A172 (cell line): ENCODE measurements around the gene EAF2. TPM values are rescaled to one million over a fixed set of nuclear protein-coding genes. Genes with fewer than 3 reads are reported as not detected.
"Not testable (repeated sequence)": the region's sequence is repeated elsewhere in the genome, so short reads cannot be mapped to it uniquely, and the experiment has no call there.

ENCODE experiments used
- DNase-seq: peaks from one replicate; pipeline ENCODE4 v3.0.0-alpha.2; 2015; ENCODE audit warnings: low spot score
- total RNA-seq: library from RNA; depleted of rRNA; stranded (reverse); fragments of >200 nt; shearing (Covaris generic); gene quantifications from 2 replicates; pipeline ENCODE4 v1.2.3, GENCODE V29; 2014; rRNA removed

The EAF2 gene
- 4.5 and 4.7 TPM in 2 replicates for total RNA-seq

GRCh38 chr3:121834671-121835464, at the start of gene EAF2, which contains the start of gene IQCB1:
Gene EAF2, plus strand, starts transcription at chr3:121835209. Its CDS starts 77 bp downstream, at chr3:121835286.
Gene IQCB1, minus strand, starts transcription at chr3:121835060. Its CDS starts 6,100 bp downstream, at chr3:121828960.
- peak; percentile 93 for DNase-seq

- DNase-seq, result no peak
Measured at GRCh38 chr3:121786485-121786884, 48.5 kb upstream of the EAF2 start.

GRCh38 chr3:121793078-121793477, 41.9 kb upstream of the EAF2 start:
- DNase-seq, result no peak

GRCh38 chr3:121794264-121794983, 40.6 kb upstream of the EAF2 start:
- DNase-seq, result no peak

- no peak for DNase-seq
Measured at GRCh38 chr3:121796970-121797369, 38.0 kb upstream of the EAF2 start.

- DNase-seq, result no peak
Measured at GRCh38 chr3:121800906-121801305, 34.1 kb upstream of the EAF2 start.

GRCh38 chr3:121803771-121804320, 31.2 kb upstream of the EAF2 start:
- DNase-seq, result no peak

GRCh38 chr3:121809249-121809648, 25.8 kb upstream of the EAF2 start:
- DNase-seq, result no peak

- DNase-seq, result no peak
Measured at GRCh38 chr3:121817753-121818152, 17.3 kb upstream of the EAF2 start.

GRCh38 chr3:121818578-121818977, 16.4 kb upstream of the EAF2 start:
- DNase-seq, result no peak

- no peak for DNase-seq
Measured at GRCh38 chr3:121819236-121819635, 15.8 kb upstream of the EAF2 start.

GRCh38 chr3:121821421-121822199, 13.4 kb upstream of the EAF2 start:
- no peak for DNase-seq

- no peak for DNase-seq
Measured at GRCh38 chr3:121822973-121823372, 12.0 kb upstream of the EAF2 start.

- peak; percentile 8 for DNase-seq
Measured at GRCh38 chr3:121834157-121834670, 795 bp upstream of the EAF2 start.

- DNase-seq, result no peak
Measured at GRCh38 chr3:121835465-121835801, 424 bp downstream of the EAF2 start.

GRCh38 chr3:121836064-121836463, 1.1 kb downstream of the EAF2 start:
- DNase-seq, result no peak

GRCh38 chr3:121836481-121836880, 1.5 kb downstream of the EAF2 start:
- no peak for DNase-seq

- DNase-seq, result no peak
Measured at GRCh38 chr3:121839962-121840361, 5.0 kb downstream of the EAF2 start.

- no peak for DNase-seq
Measured at GRCh38 chr3:121844892-121845291, 9.9 kb downstream of the EAF2 start.

GRCh38 chr3:121852256-121852655, 17.2 kb downstream of the EAF2 start:
- no peak for DNase-seq

GRCh38 chr3:121855555-121855954, 20.5 kb downstream of the EAF2 start:
- DNase-seq, result no peak

- DNase-seq, result not testable (repeated sequence)
Measured at GRCh38 chr3:121857778-121858177, 22.8 kb downstream of the EAF2 start.
